CD8-positive, alpha-beta memory T cell (primary cell): Measurements from ENCODE around the gene C3orf22. TPM values are rescaled to one million over a fixed set of nuclear protein-coding genes. Genes with fewer than 3 reads are reported as not detected.
A peak's percentile ranks its signal among the peaks of the same experiment; 100 is the strongest.
"Not testable (repeated sequence)": the region's sequence is repeated elsewhere in the genome, so short reads cannot be mapped to it uniquely, and the experiment has no call there.

Experiments
- CTCF ChIA-PET: fragments of 350-600 bp; sonication (Branson Sonifier 250); formaldehyde crosslinking; loops from one replicate; lab custom pipeline; 2021; ENCODE audit warnings: antibody characterized with exemption; lab: Charles Lee
- POLR2A ChIA-PET: fragments of 350-600 bp; sonication (Branson Sonifier 250); formaldehyde crosslinking; loops from one replicate; lab custom pipeline; 2021; ENCODE audit warnings: antibody characterized with exemption; lab: Charles Lee
- DNase-seq, 5 donors: peaks; one replicate each; pipeline versions ENCODE4 v3.0.0 to v3.0.0-alpha.2; 2020 to 2022; ENCODE audit warnings: mixed read lengths in 1 of 5
- H3K27ac ChIP-seq: one replicate; pipeline ENCODE4 v1.7.0; 2013; ENCODE audit warnings: low read depth, mild to moderate bottlenecking, low read length, moderate library complexity
- H3K27me3 ChIP-seq: 2 replicates; pipeline ENCODE4 v1.7.0; 2013; ENCODE audit warnings: low read length, mild to moderate bottlenecking; ENCODE audit not compliant: insufficient read depth, poor library complexity, severe bottlenecking
- H3K36me3 ChIP-seq: 2 replicates; pipeline ENCODE4 v1.7.0; 2013; ENCODE audit warnings: mild to moderate bottlenecking, low read length, moderate library complexity; ENCODE audit not compliant: insufficient read depth
- H3K4me1 ChIP-seq: 2 replicates; pipeline ENCODE4 v1.7.0; 2013; ENCODE audit warnings: mild to moderate bottlenecking, low read length, moderate library complexity; ENCODE audit not compliant: insufficient read depth
- H3K4me3 ChIP-seq: 2 replicates; pipeline ENCODE4 v1.7.0; 2013; ENCODE audit warnings: mild to moderate bottlenecking, low read length
- H3K9me3 ChIP-seq: 2 replicates; pipeline ENCODE4 v1.7.0; 2013; ENCODE audit warnings: mild to moderate bottlenecking, low read length
- H3K27ac Mint-ChIP-seq, 8 donors: one replicate each; pipeline ENCODE4 v1.8.0; 2020 to 2021; ENCODE audit warnings: mixed read lengths in 8 of 8, mild to moderate bottlenecking in 6 of 8, inconsistent platforms in 3 of 8, moderate library complexity in 3 of 8
- H3K27me3 Mint-ChIP-seq, 2 donors: one replicate each; pipeline ENCODE4 v1.8.0; 2020 to 2021; ENCODE audit warnings: mixed read lengths in 2 of 2, mild to moderate bottlenecking in 1 of 2, moderate library complexity in 1 of 2
- H3K36me3 Mint-ChIP-seq, 3 donors: one replicate each; pipeline ENCODE4 v1.8.0; 2020 to 2021; ENCODE audit warnings: mixed read lengths in 3 of 3, inconsistent platforms in 1 of 3, mild to moderate bottlenecking in 1 of 3
- H3K4me1 Mint-ChIP-seq, 3 donors: one replicate each; pipeline ENCODE4 v1.8.0; 2020 to 2021; ENCODE audit warnings: mixed read lengths in 3 of 3, inconsistent platforms in 1 of 3, mild to moderate bottlenecking in 1 of 3
- H3K4me3 Mint-ChIP-seq, 7 donors: one replicate each; pipeline ENCODE4 v1.8.0; 2020 to 2021; ENCODE audit warnings: mixed read lengths in 7 of 7, mild to moderate bottlenecking in 6 of 7, moderate library complexity in 4 of 7, inconsistent platforms in 2 of 7
- H3K9me3 Mint-ChIP-seq, 5 donors: one replicate each; pipeline ENCODE4 v1.8.0; 2020 to 2022; ENCODE audit warnings: mixed read lengths in 5 of 5, mild to moderate bottlenecking in 3 of 5, moderate library complexity in 2 of 5, inconsistent platforms in 1 of 5
- polyA plus RNA-seq: library from polyadenylated mRNA; unstranded; fragments of 300-500 nt; fragmentation: Illumina TruSeq; gene quantifications from one replicate; pipeline ENCODE4 v1.2.3, GENCODE V29; 2021
- total RNA-seq, 2 experiments: library from RNA; stranded (reverse); gene quantifications; one replicate each; pipeline ENCODE4 v1.2.3, GENCODE V29; 2021

C3orf22 gene
- total and polyA plus RNA-seq, 3 experiments from 2014 or later: not detected

- Mint-ChIP-seq H3K4me3 (no peak overlapping the region), H3K4me1 (no peaks in the 10 kb centered on the region), H3K27ac (no peak overlapping the region), H3K36me3 (no peaks in the 10 kb centered on the region), H3K9me3 (no peaks in the 10 kb centered on the region), H3K27me3 (peaks cover 0 to 10% of the 10 kb centered on the region in 2 donors)
- no peak overlapping the region for H3K27ac ChIP-seq
- H3K4me1 ChIP-seq: no peaks in the 10 kb centered on the region
- POLR2A ChIA-PET: no interaction called here
- no peaks in the 10 kb centered on the region for H3K27me3 ChIP-seq
- CTCF ChIA-PET: no interaction called here
- H3K9me3 ChIP-seq: no peaks in the 10 kb centered on the region
- peak in 1 of 5 donors; percentile 29 for DNase-seq
- H3K36me3 ChIP-seq: no peaks in the 10 kb centered on the region
- no peak overlapping the region for H3K4me3 ChIP-seq
Observed at GRCh38 chr3:126538316-126538715, 20.4 kb downstream of the C3orf22 start.

- Histone ChIP-seq H3K36me3 (no peaks in the 10 kb centered on the region), H3K9me3 (no peaks in the 10 kb centered on the region), H3K4me1 (no peaks in the 10 kb centered on the region), H3K27ac (no peak overlapping the region), H3K4me3 (no peak overlapping the region), H3K27me3 (no peaks in the 10 kb centered on the region)
- ChIA-PET CTCF (no interaction called here), POLR2A (no interaction called here)
- Mint-ChIP-seq H3K4me1 (no peaks in the 10 kb centered on the region), H3K27ac (no peak overlapping the region), H3K4me3 (no peak overlapping the region), H3K9me3 (no peaks in the 10 kb centered on the region), H3K36me3 (no peaks in the 10 kb centered on the region), H3K27me3 (peaks cover 3 to 10% of the 10 kb centered on the region in 2 donors)
- DNase-seq: peak in 1 of 5 donors; percentile 35
Observed at GRCh38 chr3:126537730-126538281, 20.9 kb downstream of the C3orf22 start.

DNA sequence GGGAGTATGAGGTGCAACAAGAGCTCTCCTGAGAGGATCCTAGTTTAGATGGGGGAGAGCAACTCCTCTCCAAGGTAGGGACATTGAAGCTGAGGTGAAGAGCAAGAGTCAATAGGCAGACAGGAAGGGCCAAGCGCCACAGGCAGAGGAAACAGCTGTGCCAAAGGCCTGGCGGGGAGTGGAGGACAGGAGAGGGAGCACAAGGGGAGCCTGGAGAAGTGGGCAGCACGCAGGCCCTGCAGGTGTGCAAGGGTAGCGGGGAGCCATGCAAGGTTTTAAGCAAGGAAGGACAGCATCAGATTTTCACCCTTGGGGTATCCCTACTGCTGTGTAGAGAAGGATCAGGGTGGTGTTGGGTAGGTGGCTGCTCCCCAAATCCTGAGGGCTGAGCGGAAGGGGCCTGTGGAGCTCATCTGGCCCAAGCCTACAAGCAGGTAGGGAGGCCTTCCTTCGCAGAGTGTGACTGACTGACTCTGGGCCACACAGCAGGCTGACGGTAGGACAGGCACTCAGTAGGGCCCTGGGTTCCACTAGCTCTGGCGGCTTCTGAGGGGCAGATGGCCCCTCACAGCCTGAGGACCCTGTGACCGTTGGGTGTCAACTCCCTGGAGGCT, 21.5 kb downstream of the C3orf22 start:
- ChIA-PET CTCF (interaction anchor here (1.5 kb wide), 1 partner anchor 15 kb away, joined by 3 read pairs; no protein-coding TSS in a partner anchor), POLR2A (no interaction called here)
- no peak overlapping the region for H3K27ac Mint-ChIP-seq
- no peak overlapping the region for H3K27ac ChIP-seq
- H3K36me3 Mint-ChIP-seq: no peaks in the 10 kb centered on the region
- H3K27me3 Mint-ChIP-seq: peaks cover 3 to 10% of the 10 kb centered on the region in 2 donors
- no peaks in the 10 kb centered on the region for H3K27me3 ChIP-seq
- DNase-seq: no peak
- H3K9me3 ChIP-seq: no peaks in the 10 kb centered on the region
- no peaks in the 10 kb centered on the region for H3K36me3 ChIP-seq
- H3K9me3 Mint-ChIP-seq: no peaks in the 10 kb centered on the region
- no peak overlapping the region for H3K4me3 ChIP-seq
- no peak overlapping the region for H3K4me3 Mint-ChIP-seq
- no peaks in the 10 kb centered on the region for H3K4me1 Mint-ChIP-seq
- H3K4me1 ChIP-seq: no peaks in the 10 kb centered on the region

- H3K4me1 ChIP-seq: no peaks in the 10 kb centered on the region
- no peaks in the 10 kb centered on the region for H3K4me1 Mint-ChIP-seq
- H3K36me3 ChIP-seq: no peaks in the 10 kb centered on the region
- peak in 1 of 5 donors; percentile 12 for DNase-seq
- no peaks in the 10 kb centered on the region for H3K27me3 ChIP-seq
- no peak overlapping the region for H3K27ac Mint-ChIP-seq
- H3K27ac ChIP-seq: no peak overlapping the region
- ChIA-PET CTCF (interaction anchor here (1.5 kb wide), 1 partner anchor 13 kb away, joined by 3 read pairs; no protein-coding TSS in a partner anchor), POLR2A (no interaction called here)
- H3K9me3 Mint-ChIP-seq: no peaks in the 10 kb centered on the region
- no peak overlapping the region for H3K4me3 Mint-ChIP-seq
- peaks cover 3 to 10% of the 10 kb centered on the region in 2 donors for H3K27me3 Mint-ChIP-seq
- H3K4me3 ChIP-seq: no peak overlapping the region
- H3K36me3 Mint-ChIP-seq: no peaks in the 10 kb centered on the region
- H3K9me3 ChIP-seq: no peaks in the 10 kb centered on the region
Observed at GRCh38 chr3:126536126-126536525, 22.6 kb downstream of the C3orf22 start.

GRCh38 chr3:126535636-126536035, 23.1 kb downstream of the C3orf22 start:
- Mint-ChIP-seq H3K27ac (no peak overlapping the region), H3K36me3 (no peaks in the 10 kb centered on the region), H3K27me3 (peaks cover 3 to 10% of the 10 kb centered on the region in 2 donors), H3K9me3 (no peaks in the 10 kb centered on the region), H3K4me3 (no peak overlapping the region), H3K4me1 (no peaks in the 10 kb centered on the region)
- POLR2A ChIA-PET: no interaction called here
- H3K27ac ChIP-seq: no peak overlapping the region
- no peak overlapping the region for H3K4me3 ChIP-seq
- H3K4me1 ChIP-seq: no peaks in the 10 kb centered on the region
- no peak for DNase-seq
- CTCF ChIA-PET: interaction anchor here (1.5 kb wide), 1 partner anchor 13 kb away, joined by 3 read pairs; no protein-coding TSS in a partner anchor
- no peaks in the 10 kb centered on the region for H3K27me3 ChIP-seq
- H3K9me3 ChIP-seq: no peaks in the 10 kb centered on the region
- H3K36me3 ChIP-seq: no peaks in the 10 kb centered on the region

- H3K27ac ChIP-seq, H3K9me3 Mint-ChIP-seq, H3K4me3 Mint-ChIP-seq, CTCF ChIA-PET, H3K27me3 ChIP-seq, H3K36me3 Mint-ChIP-seq, H3K9me3 ChIP-seq, POLR2A ChIA-PET, H3K4me1 ChIP-seq, H3K4me3 ChIP-seq, H3K36me3 ChIP-seq, H3K27me3 Mint-ChIP-seq, H3K27ac Mint-ChIP-seq, H3K4me1 Mint-ChIP-seq: not testable (repeated sequence)
- DNase-seq: peak in 1 of 5 donors; percentile 18
Observed at GRCh38 chr3:126534716-126535115, 24.0 kb downstream of the C3orf22 start.

GRCh38 chr3:126533506-126533905, 25.2 kb downstream of the C3orf22 start:
- Mint-ChIP-seq H3K27me3 (peaks cover 5 to 10% of the 10 kb centered on the region in 2 donors), H3K4me3 (no peak overlapping the region), H3K27ac (no peak overlapping the region), H3K9me3 (no peaks in the 10 kb centered on the region), H3K4me1 (no peaks in the 10 kb centered on the region), H3K36me3 (no peaks in the 10 kb centered on the region)
- no peak overlapping the region for H3K4me3 ChIP-seq
- ChIA-PET POLR2A (no interaction called here), CTCF (no interaction called here)
- no peak for DNase-seq
- no peaks in the 10 kb centered on the region for H3K4me1 ChIP-seq
- H3K36me3 ChIP-seq: no peaks in the 10 kb centered on the region
- no peak overlapping the region for H3K27ac ChIP-seq
- no peaks in the 10 kb centered on the region for H3K9me3 ChIP-seq
- no peaks in the 10 kb centered on the region for H3K27me3 ChIP-seq

- Histone ChIP-seq H3K4me3 (no peak overlapping the region), H3K36me3 (no peaks in the 10 kb centered on the region), H3K27me3 (no peaks in the 10 kb centered on the region), H3K4me1 (no peaks in the 10 kb centered on the region), H3K27ac (no peak overlapping the region), H3K9me3 (no peaks in the 10 kb centered on the region)
- Mint-ChIP-seq H3K9me3 (no peaks in the 10 kb centered on the region), H3K4me3 (no peak overlapping the region), H3K36me3 (no peaks in the 10 kb centered on the region), H3K27me3 (peaks cover 5 to 10% of the 10 kb centered on the region in 2 donors), H3K4me1 (no peaks in the 10 kb centered on the region), H3K27ac (no peak overlapping the region)
- DNase-seq: no peak
- ChIA-PET CTCF (interaction anchor here (2.3 kb wide), 1 partner anchor 9 kb away, joined by 14 read pairs; no protein-coding TSS in a partner anchor), POLR2A (no interaction called here)
Observed at GRCh38 chr3:126531051-126531330, 27.7 kb downstream of the C3orf22 start.
